Gastroesophageal sphincter (tissue), 3 donors: Measurements from ENCODE around the gene MYD88.

Source experiments
- EP300 ChIP-seq: sonication (generic); formaldehyde crosslinking; IDR thresholded peaks from one replicate; pipeline ENCODE4 v1.6.1; 2017; ENCODE audit warnings: antibody characterized with exemption, mild to moderate bottlenecking
- POLR2A ChIP-seq, 2 donors: fragments of 450-650 bp; IDR thresholded peaks; one replicate each; pipeline ENCODE4 v1.6.1; 2017; ENCODE audit warnings: antibody characterized with exemption in 2 of 2, mild to moderate bottlenecking in 2 of 2, moderate library complexity in 1 of 2
- POLR2AphosphoS5 ChIP-seq: sonication (generic); formaldehyde crosslinking; IDR thresholded peaks from one replicate; pipeline ENCODE4 v1.6.1; 2017; ENCODE audit warnings: antibody characterized with exemption
- TF ChIP-seq, protein P1 (sequence below), 4 experiments: fragments of 200-600 bp in 2 of 4; fragments of 450-650 bp in 2 of 4; sonication (generic) in 1 of 4; IDR thresholded peaks; one replicate each; pipeline ENCODE4 v1.5.1; 2017 to 2019; ENCODE audit warnings: antibody characterized with exemption in 4 of 4, mild to moderate bottlenecking in 2 of 4, moderate library complexity in 2 of 4

DNA sequence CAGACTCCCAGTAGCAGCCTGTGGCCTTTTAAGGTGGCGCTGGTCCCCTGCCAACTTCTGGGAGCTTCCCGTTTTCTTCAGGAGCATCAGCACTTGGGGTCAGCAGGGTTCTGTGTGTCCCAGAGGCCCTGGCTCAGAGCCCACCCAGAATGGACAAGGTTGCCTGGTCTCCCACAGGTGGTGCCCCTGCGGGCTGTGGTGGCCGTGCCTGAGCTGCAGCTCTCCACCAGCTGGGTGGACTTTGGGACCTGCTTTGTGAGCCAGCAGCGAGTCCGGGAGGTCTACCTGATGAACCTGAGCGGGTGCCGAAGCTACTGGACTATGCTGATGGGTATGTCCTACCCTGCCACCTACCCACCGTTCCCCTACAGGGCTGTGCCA lies 17.0 kb upstream of the MYD88 start:
- TF ChIP-seq POLR2A (IDR thresholded peaks at IDR 0.05), result no peak
- TF ChIP-seq, protein P1, sequence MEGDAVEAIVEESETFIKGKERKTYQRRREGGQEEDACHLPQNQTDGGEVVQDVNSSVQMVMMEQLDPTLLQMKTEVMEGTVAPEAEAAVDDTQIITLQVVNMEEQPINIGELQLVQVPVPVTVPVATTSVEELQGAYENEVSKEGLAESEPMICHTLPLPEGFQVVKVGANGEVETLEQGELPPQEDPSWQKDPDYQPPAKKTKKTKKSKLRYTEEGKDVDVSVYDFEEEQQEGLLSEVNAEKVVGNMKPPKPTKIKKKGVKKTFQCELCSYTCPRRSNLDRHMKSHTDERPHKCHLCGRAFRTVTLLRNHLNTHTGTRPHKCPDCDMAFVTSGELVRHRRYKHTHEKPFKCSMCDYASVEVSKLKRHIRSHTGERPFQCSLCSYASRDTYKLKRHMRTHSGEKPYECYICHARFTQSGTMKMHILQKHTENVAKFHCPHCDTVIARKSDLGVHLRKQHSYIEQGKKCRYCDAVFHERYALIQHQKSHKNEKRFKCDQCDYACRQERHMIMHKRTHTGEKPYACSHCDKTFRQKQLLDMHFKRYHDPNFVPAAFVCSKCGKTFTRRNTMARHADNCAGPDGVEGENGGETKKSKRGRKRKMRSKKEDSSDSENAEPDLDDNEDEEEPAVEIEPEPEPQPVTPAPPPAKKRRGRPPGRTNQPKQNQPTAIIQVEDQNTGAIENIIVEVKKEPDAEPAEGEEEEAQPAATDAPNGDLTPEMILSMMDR (IDR thresholded peaks at IDR 0.05), result no peak
- no peak for TF ChIP-seq POLR2AphosphoS5
- TF ChIP-seq EP300, result no peak
